H1 (cell line): ENCODE data around the gene B4GALNT3. TPM values are rescaled to one million over a fixed set of nuclear protein-coding genes. Genes with fewer than 3 reads are reported as not detected.
"Not testable (repeated sequence)": the region's sequence is repeated elsewhere in the genome, so short reads cannot be mapped to it uniquely, and the experiment has no call there.

Source experiments
- CTCF ChIA-PET: fragments of 300-600 bp; sonication (Branson Sonifier 250); formaldehyde crosslinking; loops from one replicate; lab custom pipeline; 2021; ENCODE audit not compliant: partially characterized antibody; lab: Charles Lee
- POLR2A ChIA-PET: fragments of 300-600 bp; sonication (Branson Sonifier 250); formaldehyde crosslinking; loops from one replicate; lab custom pipeline; 2021; ENCODE audit warnings: inconsistent platforms; ENCODE audit not compliant: partially characterized antibody; lab: Charles Lee
- DNase-seq, 2 experiments: peaks; one replicate each; pipeline versions ENCODE4 v3.0.0 to v3.0.0-alpha.2; 2010 to 2022; ENCODE audit warnings: low spot score in 2 of 2, low read depth in 1 of 2, mixed read lengths in 1 of 2
- FAIRE-seq: peaks from 2 replicates; lab custom pipeline; 2011; peaks lifted over from hg19 to GRCh38; lab: Jason Lieb, UNC
- H2AFZ ChIP-seq: 2 replicates; pipeline ENCODE4 v1.8.1; 2012; ENCODE audit warnings: low read length, inconsistent platforms
- H2AK5ac ChIP-seq: 2 replicates; pipeline ENCODE4 v1.6.1; 2013; ENCODE audit warnings: low read depth, low read length
- H2BK120ac ChIP-seq: replicated peaks from 2 replicates; pipeline ENCODE3; 2013; ENCODE audit warnings: low read depth, low read length, inconsistent platforms
- H2BK12ac ChIP-seq: 2 replicates; pipeline ENCODE4 v1.6.1; 2013; ENCODE audit warnings: low read depth, low read length
- H2BK15ac ChIP-seq: 2 replicates; pipeline ENCODE4 v1.6.1; 2013; ENCODE audit warnings: low read length
- H2BK20ac ChIP-seq: 2 replicates; pipeline ENCODE4 v1.6.1; 2013; ENCODE audit warnings: low read length
- H2BK5ac ChIP-seq: 2 replicates; pipeline ENCODE4 v1.6.1; 2013; ENCODE audit warnings: low read depth, low read length
- H3K14ac ChIP-seq: 2 replicates; pipeline ENCODE4 v1.6.1; 2013; ENCODE audit warnings: inconsistent platforms; ENCODE audit not compliant: insufficient read length
- H3K18ac ChIP-seq: 2 replicates; pipeline ENCODE4 v1.6.1; 2013; ENCODE audit warnings: low read length; ENCODE audit errors: extremely low read depth
- H3K23ac ChIP-seq: 2 replicates; pipeline ENCODE4 v1.6.1; 2013; ENCODE audit warnings: inconsistent platforms; ENCODE audit not compliant: insufficient read length
- H3K23me2 ChIP-seq: 2 replicates; pipeline ENCODE4 v1.6.1; 2013; ENCODE audit warnings: low read depth, low read length
- H3K27ac ChIP-seq: 2 replicates; pipeline ENCODE4 v1.6.1; 2011; ENCODE audit warnings: low read depth, low read length, inconsistent platforms
- H3K27me3 ChIP-seq, 4 experiments: replicated peaks in 1 of 4; 1 replicate in 1 of 4; 2 replicates in 3 of 4; pipeline versions ENCODE4 v1.6.1 to v1.8.1; 2011 to 2013; ENCODE audit warnings: low read length in 3 of 4, mild to moderate bottlenecking in 3 of 4, inconsistent platforms in 2 of 4, mixed read lengths in 2 of 4, moderate library complexity in 1 of 4; ENCODE audit not compliant: control insufficient read depth in 3 of 4, insufficient read depth in 3 of 4; ENCODE audit errors: extremely low read depth in 1 of 4
- H3K36me3 ChIP-seq, 4 experiments: 2 replicates each; pipeline versions ENCODE4 v1.6.1 to v1.8.1; 2011 to 2013; ENCODE audit warnings: mild to moderate bottlenecking in 4 of 4, low read length in 3 of 4, moderate library complexity in 2 of 4, control low read depth in 1 of 4, inconsistent platforms in 1 of 4; ENCODE audit not compliant: insufficient read depth in 4 of 4, control insufficient read depth in 2 of 4
- H3K4ac ChIP-seq: replicated peaks from 2 replicates; pipeline ENCODE3; 2013; ENCODE audit warnings: low read length, low read depth, mixed read lengths, inconsistent platforms; ENCODE audit not compliant: insufficient read length
- H3K4me1 ChIP-seq, 4 experiments: replicated peaks in 1 of 4; 1 replicate in 1 of 4; 2 replicates in 3 of 4; pipeline versions ENCODE4 v1.6.1 to v1.8.1; 2011 to 2013; ENCODE audit warnings: low read length in 3 of 4, inconsistent platforms in 2 of 4, mixed read lengths in 1 of 4; ENCODE audit not compliant: insufficient read depth in 4 of 4, control insufficient read depth in 3 of 4
- H3K4me2 ChIP-seq, 2 experiments: 2 replicates each; pipeline versions ENCODE4 v1.6.1 to v1.8.1; 2011 to 2013; ENCODE audit warnings: low read depth in 2 of 2, low read length in 2 of 2, control low read depth in 1 of 2, inconsistent platforms in 1 of 2, mild to moderate bottlenecking in 1 of 2; ENCODE audit not compliant: insufficient read depth in 1 of 2
- H3K4me3 ChIP-seq, 4 experiments: fragments of 200-600, 300-600 bp in 1 of 4; sonication (generic), shearing (Covaris generic), sonication (Bioruptor Twin) in 1 of 4; 2 replicates each; pipeline versions ENCODE4 v1.5.1 to v1.8.1; 2011 to 2016; ENCODE audit warnings: low read length in 4 of 4, low read depth in 3 of 4, control low read depth in 2 of 4, inconsistent platforms in 2 of 4, mild to moderate bottlenecking in 2 of 4, mixed read lengths in 1 of 4, moderate library complexity in 1 of 4; ENCODE audit not compliant: insufficient read depth in 2 of 4; ENCODE audit errors: extremely low read depth in 1 of 4
- H3K56ac ChIP-seq: replicated peaks from 2 replicates; pipeline ENCODE3; 2013; ENCODE audit warnings: low read depth, mild to moderate bottlenecking, mixed read lengths, low read length, inconsistent platforms; ENCODE audit not compliant: insufficient read length
- H3K79me1 ChIP-seq: 2 replicates; pipeline ENCODE4 v1.6.1; 2013; ENCODE audit warnings: low read depth, low read length, control low read depth
- H3K79me2 ChIP-seq, 2 experiments: 2 replicates each; pipeline versions ENCODE4 v1.6.1 to v1.8.1; 2012 to 2013; ENCODE audit warnings: low read length in 2 of 2, mild to moderate bottlenecking in 2 of 2, inconsistent platforms in 1 of 2; ENCODE audit not compliant: insufficient read depth in 2 of 2, control insufficient read depth in 1 of 2
- H3K9ac ChIP-seq, 4 experiments: replicated peaks in 1 of 4; 1 replicate in 1 of 4; 2 replicates in 3 of 4; pipeline versions ENCODE4 v1.6.1 to v1.8.1; 2011 to 2013; ENCODE audit warnings: low read depth in 3 of 4, low read length in 3 of 4, control low read depth in 2 of 4, mild to moderate bottlenecking in 2 of 4, moderate library complexity in 2 of 4, inconsistent platforms in 1 of 4; ENCODE audit errors: extremely low read depth in 1 of 4
- H3K9me3 ChIP-seq, 2 experiments: 2 replicates each; pipeline versions ENCODE4 v1.6.1 to v1.8.1; 2012 to 2013; ENCODE audit warnings: mild to moderate bottlenecking in 2 of 2, moderate library complexity in 2 of 2, control low read depth in 1 of 2, inconsistent platforms in 1 of 2, low read depth in 1 of 2, low read length in 1 of 2, mixed read lengths in 1 of 2; ENCODE audit not compliant: insufficient read depth in 2 of 2
- H4K20me1 ChIP-seq, 2 experiments: replicated peaks in 1 of 2; 2 replicates each; pipeline versions ENCODE3 to v1.8.1; 2011 to 2013; ENCODE audit warnings: inconsistent platforms in 2 of 2, low read length in 2 of 2, mild to moderate bottlenecking in 1 of 2; ENCODE audit not compliant: insufficient read depth in 2 of 2, control insufficient read depth in 1 of 2
- H4K5ac ChIP-seq: 2 replicates; pipeline ENCODE4 v1.6.1; 2013; ENCODE audit warnings: low read length, low read depth, mixed read lengths, inconsistent platforms; ENCODE audit not compliant: insufficient read length
- H4K8ac ChIP-seq: 2 replicates; pipeline ENCODE4 v1.8.0; 2013; ENCODE audit warnings: mild to moderate bottlenecking, moderate library complexity, low read length, inconsistent platforms; ENCODE audit not compliant: insufficient read depth; ENCODE audit errors: extremely low read depth
- H4K91ac ChIP-seq: replicated peaks from 2 replicates; pipeline ENCODE3; 2013; ENCODE audit warnings: low read length, mixed read lengths, inconsistent platforms; ENCODE audit not compliant: insufficient read length
- WGBS, 2 experiments: shearing (Covaris generic) in 1 of 2; methylation state at CpG; one replicate each; pipeline versions ENCODE4 v1.1.6 to v1.1.7; 2013 to 2015; ENCODE audit warnings: low lambda C conversion rate in 2 of 2, mixed read lengths in 2 of 2, inconsistent platforms in 1 of 2, low coverage in 1 of 2, missing lambda C conversion rate in 1 of 2; ENCODE audit not compliant: insufficient replicate concordance in 2 of 2, insufficient coverage in 1 of 2, insufficient read length in 1 of 2; ENCODE audit errors: extremely low coverage in 1 of 2, missing lambda C conversion rate in 1 of 2; 5-methylcytosine and 5-hydroxymethylcytosine counted together
- polyA plus RNA-seq, 7 experiments: library from polyadenylated mRNA; depleted of rRNA in 3 of 7; stranded (reverse) in 5 of 7; unstranded in 2 of 7; fragments of >200 nt in 5 of 7; fragments of 200-250 nt in 2 of 7; gene quantifications; 1 replicate in 5 of 7; 2 replicates in 1 of 7; 4 replicates in 1 of 7; pipeline versions ENCODE4 v1.2.1 to v1.2.3, GENCODE V29; 2011 to 2013; ENCODE audit warnings: missing spikeins in 2 of 7, mixed read lengths in 2 of 7
- total RNA-seq: library from RNA; stranded (reverse); fragmentation: NEBNext Ultra II Directional; extraction: Animal tissue kit (Norgen Biotek cat#: 25700); gene quantifications from 2 replicates; pipeline ENCODE4 v1.2.1, GENCODE V29; 2021

B4GALNT3 gene
- total and polyA plus RNA-seq, 2 of the 8 experiments (the other 6 are each of a cell fraction or from before 2014, with no cell fraction given): 12.5 to 20.3 TPM

DNA sequence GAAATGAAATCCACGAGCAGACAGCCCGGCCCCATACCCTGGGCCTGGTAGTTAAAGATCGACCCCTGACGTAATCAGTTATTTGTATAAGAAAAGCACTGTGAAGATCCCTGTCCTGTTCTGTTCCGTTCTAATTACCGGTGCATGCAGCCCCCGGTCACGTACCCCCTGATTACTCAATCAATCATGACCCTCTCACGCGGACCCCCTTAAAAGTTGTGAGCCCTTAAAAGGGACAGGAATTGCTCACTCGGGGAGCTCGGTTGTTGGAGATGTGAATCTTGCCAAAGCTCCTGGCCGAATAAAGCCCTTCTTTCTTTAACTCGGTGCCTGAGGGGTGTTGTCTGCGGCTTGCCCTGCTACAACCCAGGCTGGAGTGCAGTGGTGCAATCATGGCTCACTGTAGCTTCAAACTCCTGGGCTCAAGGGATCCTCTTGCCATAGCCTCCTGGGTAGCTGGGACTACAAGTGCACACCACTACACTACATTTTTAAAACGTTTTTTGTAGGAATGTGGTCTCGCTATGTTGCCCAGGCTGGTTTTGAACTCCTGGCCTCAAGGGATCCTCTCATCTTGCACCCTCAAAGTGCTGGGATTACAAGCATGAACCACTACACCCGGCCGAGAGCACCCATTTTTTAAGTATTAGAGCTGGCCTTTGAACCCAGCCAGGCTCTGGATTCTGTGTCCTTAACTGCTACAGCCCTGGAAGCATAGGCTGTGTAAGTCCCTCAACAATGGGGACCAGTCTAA, 118.4 kb downstream of the B4GALNT3 start:
- not testable (repeated sequence) for DNase-seq
- CTCF ChIA-PET: interaction anchor here (0.5 to 6.4 kb wide), 11 partner anchors 8 to 237 kb away, joined by 3 to 35 read pairs (median 4); partner anchors contain the start of gene WNK1

More for the DNA sequence above, 118.4 kb downstream of the B4GALNT3 start:
- Histone ChIP-seq H3K18ac (peak overlapping the region; percentile 60; the same call in 1 of the 2 replicates), H2BK20ac (0 out of 2 replicates have a peak overlapping the region, but pooled peaks have one; percentile 61)
- H3K9ac ChIP-seq, H3K23me2 ChIP-seq, H3K23ac ChIP-seq, H2BK120ac ChIP-seq, H3K9me3 ChIP-seq, H3K4me3 ChIP-seq, H2BK5ac ChIP-seq, H2AK5ac ChIP-seq, H4K8ac ChIP-seq, H3K4me2 ChIP-seq, H2AFZ ChIP-seq, H3K14ac ChIP-seq, H3K79me1 ChIP-seq, H3K4ac ChIP-seq, H3K56ac ChIP-seq, H4K91ac ChIP-seq, H4K20me1 ChIP-seq, H2BK12ac ChIP-seq, H3K4me1 ChIP-seq, H3K79me2 ChIP-seq, H3K27ac ChIP-seq, H3K36me3 ChIP-seq, H3K27me3 ChIP-seq, H4K5ac ChIP-seq, FAIRE-seq, H2BK15ac ChIP-seq: not testable (repeated sequence)
- WGBS, 2 experiments: 83% methylated on average over 19 of the region's 19 CpGs; no CpG with 5 or more reads in 1 of the 2 experiments
- POLR2A ChIA-PET: interaction anchor here (1.1 to 1.2 kb wide), 2 partner anchors 46 to 173 kb away, joined by 3 read pairs; no protein-coding TSS in a partner anchor
